Subcutaneous abdominal adipose tissue (tissue), 5 donors: ENCODE measurements around the gene ERP29.
"Not testable (repeated sequence)": the region's sequence is repeated elsewhere in the genome, so short reads cannot be mapped to it uniquely, and the experiment has no call there.

ENCODE experiments used
- H3K27ac ChIP-seq: one replicate; pipeline ENCODE4 v1.7.0; 2013; ENCODE audit warnings: low read depth, mild to moderate bottlenecking, inconsistent platforms, low read length, moderate library complexity
- H3K27me3 ChIP-seq, 5 donors: one replicate each; pipeline ENCODE4 v1.7.0; 2013; ENCODE audit warnings: low read length in 5 of 5, inconsistent platforms in 1 of 5; ENCODE audit not compliant: control insufficient read depth in 5 of 5, insufficient read depth in 4 of 5
- H3K36me3 ChIP-seq, 5 donors: one replicate each; pipeline ENCODE4 v1.7.0; 2013; ENCODE audit warnings: low read length in 5 of 5; ENCODE audit not compliant: control insufficient read depth in 5 of 5, insufficient read depth in 5 of 5
- H3K4me1 ChIP-seq, 5 donors: one replicate each; pipeline ENCODE4 v1.7.0; 2013; ENCODE audit warnings: low read length in 5 of 5, mild to moderate bottlenecking in 3 of 5, moderate library complexity in 1 of 5; ENCODE audit not compliant: control insufficient read depth in 5 of 5, insufficient read depth in 5 of 5
- H3K4me3 ChIP-seq, 5 donors: one replicate each; pipeline ENCODE4 v1.7.0; 2013; ENCODE audit warnings: low read length in 5 of 5, low read depth in 1 of 5
- H3K9ac ChIP-seq, 5 donors: one replicate each; pipeline ENCODE4 v1.7.0; 2013; ENCODE audit warnings: low read length in 5 of 5, mild to moderate bottlenecking in 4 of 5, moderate library complexity in 3 of 5
- H3K9me3 ChIP-seq, 5 donors: one replicate each; pipeline ENCODE4 v1.7.0; 2013; ENCODE audit warnings: low read length in 5 of 5; ENCODE audit not compliant: control insufficient read depth in 5 of 5
- donor health status: healthy.
- donor health status: healthy.
- donor health status: healthy.
- donor health status: healthy.
- donor health status: healthy.

ERP29 gene

GRCh38 chr12:111991535-111991934 lies 21.7 kb upstream of the ERP29 start:
- Histone ChIP-seq H3K27me3 (no peaks in the 10 kb centered on the region), H3K4me1 (peaks cover 0 to 8% (median 0%) of the 10 kb centered on the region in 5 donors), H3K9me3 (no peaks in the 10 kb centered on the region)

GRCh38 chr12:111991946-111992345 lies 21.3 kb upstream of the ERP29 start:
- Histone ChIP-seq H3K9ac (no peak overlapping the region), H3K36me3 (peaks cover 0 to 12% (median 2%) of the 10 kb centered on the region in 5 donors), H3K27ac (no peak overlapping the region), H3K27me3 (no peaks in the 10 kb centered on the region), H3K4me3 (no peak overlapping the region), H3K9me3 (no peaks in the 10 kb centered on the region), H3K4me1 (peaks cover 0 to 9% (median 0%) of the 10 kb centered on the region in 5 donors)

More at GRCh38 chr12:111991535-111991934, 21.7 kb upstream of the ERP29 start:
- Histone ChIP-seq H3K9ac (no peak overlapping the region), H3K27ac (no peak overlapping the region), H3K36me3 (peaks cover 0 to 12% (median 2%) of the 10 kb centered on the region in 5 donors), H3K4me3 (no peak overlapping the region)

GRCh38 chr12:111992464-111992863 lies 20.8 kb upstream of the ERP29 start:
- Histone ChIP-seq H3K27ac (no peak overlapping the region), H3K4me3 (no peak overlapping the region), H3K36me3 (peaks cover 0 to 12% (median 2%) of the 10 kb centered on the region in 5 donors), H3K9ac (no peak overlapping the region), H3K27me3 (no peaks in the 10 kb centered on the region), H3K9me3 (no peaks in the 10 kb centered on the region), H3K4me1 (peaks cover 0 to 13% (median 0%) of the 10 kb centered on the region in 5 donors)

- H3K9ac ChIP-seq: no peak overlapping the region
- H3K9me3 ChIP-seq: no peaks in the 10 kb centered on the region
- peaks cover 0 to 12% (median 2%) of the 10 kb centered on the region in 5 donors for H3K36me3 ChIP-seq
- peaks cover 0 to 23% (median 0%) of the 10 kb centered on the region in 5 donors for H3K4me1 ChIP-seq
- H3K27me3 ChIP-seq: no peaks in the 10 kb centered on the region
- no peak overlapping the region for H3K27ac ChIP-seq
- H3K4me3 ChIP-seq: no peak overlapping the region
Observed at GRCh38 chr12:111993292-111994150, 19.7 kb upstream of the ERP29 start.

GRCh38 chr12:111994211-111995111 lies 18.8 kb upstream of the ERP29 start:
- H3K27me3 ChIP-seq, H3K27ac ChIP-seq, H3K9me3 ChIP-seq, H3K36me3 ChIP-seq, H3K9ac ChIP-seq: not testable (repeated sequence)
- peak overlapping the region in 1 of 5 donors; percentile 30 for H3K4me3 ChIP-seq
- H3K4me1 ChIP-seq: peaks cover 0 to 23% (median 0%) of the 10 kb centered on the region in 5 donors

- H3K36me3 ChIP-seq: no peaks in the 10 kb centered on the region
- H3K9me3 ChIP-seq: no peaks in the 10 kb centered on the region
- H3K4me3 ChIP-seq: no peak overlapping the region
- H3K4me1 ChIP-seq: peaks cover 0 to 23% (median 0%) of the 10 kb centered on the region in 5 donors
- no peak overlapping the region for H3K9ac ChIP-seq
- no peak overlapping the region for H3K27ac ChIP-seq
- H3K27me3 ChIP-seq: no peaks in the 10 kb centered on the region
Observed at GRCh38 chr12:111995782-111996480, 17.3 kb upstream of the ERP29 start.

GRCh38 chr12:111997300-111997699 lies 15.9 kb upstream of the ERP29 start:
- no peak overlapping the region for H3K4me3 ChIP-seq
- H3K4me1 ChIP-seq: peaks cover 0 to 23% (median 0%) of the 10 kb centered on the region in 5 donors
- H3K9ac ChIP-seq: no peak overlapping the region
- H3K27me3 ChIP-seq: no peaks in the 10 kb centered on the region
- no peaks in the 10 kb centered on the region for H3K36me3 ChIP-seq
- H3K9me3 ChIP-seq: no peaks in the 10 kb centered on the region
- no peak overlapping the region for H3K27ac ChIP-seq

- Histone ChIP-seq H3K4me3 (no peak overlapping the region), H3K36me3 (no peaks in the 10 kb centered on the region), H3K4me1 (peaks cover 0 to 23% (median 0%) of the 10 kb centered on the region in 5 donors), H3K27me3 (no peaks in the 10 kb centered on the region), H3K9me3 (no peaks in the 10 kb centered on the region), H3K27ac (no peak overlapping the region), H3K9ac (no peak overlapping the region)
Observed at GRCh38 chr12:111998015-111998414, 15.2 kb upstream of the ERP29 start.

GRCh38 chr12:111999129-111999528 lies 14.1 kb upstream of the ERP29 start:
- not testable (repeated sequence) for H3K9ac ChIP-seq, H3K36me3 ChIP-seq, H3K27me3 ChIP-seq, H3K9me3 ChIP-seq, H3K4me3 ChIP-seq, H3K27ac ChIP-seq
- peaks cover 0 to 21% (median 0%) of the 10 kb centered on the region in 5 donors for H3K4me1 ChIP-seq
